ENCODE results near the gene OR2H1.
A peak's percentile ranks its signal among the peaks of the same experiment; 100 is the strongest.

OR2H1 gene

DNA sequence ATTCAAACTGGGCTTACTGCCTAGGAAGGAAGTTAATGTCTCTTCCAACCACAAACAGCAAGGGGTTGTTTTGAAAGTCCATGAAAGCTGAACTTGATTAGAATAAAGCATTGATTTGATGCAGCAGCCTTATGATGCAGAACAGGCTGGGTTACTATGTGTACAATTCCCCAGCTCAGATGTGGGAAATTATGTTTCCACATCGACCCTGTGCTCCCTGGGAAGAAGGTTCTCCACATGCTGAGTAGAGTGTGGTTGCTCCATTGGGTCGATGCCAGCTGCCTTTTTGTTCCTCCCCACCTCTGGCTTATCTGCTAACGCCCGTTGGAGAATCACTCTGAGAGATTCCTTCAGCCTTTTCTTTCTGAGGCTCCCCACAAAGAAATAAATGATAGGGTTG, 29.6 kb downstream of the OR2H1 start:
- FAIRE-seq = no peak

DNA sequence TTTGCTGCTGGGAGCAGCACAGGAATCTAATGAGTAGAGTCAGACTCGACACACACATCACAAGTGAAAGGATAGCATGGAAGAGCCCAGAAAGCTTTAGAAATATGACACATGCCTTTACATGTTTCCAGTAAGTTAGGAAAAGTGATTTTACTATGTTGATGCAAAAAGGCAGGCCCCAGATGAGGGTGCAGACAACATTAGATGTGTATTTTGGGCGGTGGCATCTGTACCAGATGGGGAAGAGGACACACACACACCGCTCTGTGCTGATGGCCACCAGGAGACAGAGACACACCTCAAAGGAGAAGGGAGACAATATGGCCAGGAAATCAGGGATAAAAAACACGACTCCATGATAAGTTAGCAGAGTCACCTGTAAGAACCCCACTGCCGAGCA, 30.2 kb downstream of the OR2H1 start:
- FAIRE-seq = no peak

DNA sequence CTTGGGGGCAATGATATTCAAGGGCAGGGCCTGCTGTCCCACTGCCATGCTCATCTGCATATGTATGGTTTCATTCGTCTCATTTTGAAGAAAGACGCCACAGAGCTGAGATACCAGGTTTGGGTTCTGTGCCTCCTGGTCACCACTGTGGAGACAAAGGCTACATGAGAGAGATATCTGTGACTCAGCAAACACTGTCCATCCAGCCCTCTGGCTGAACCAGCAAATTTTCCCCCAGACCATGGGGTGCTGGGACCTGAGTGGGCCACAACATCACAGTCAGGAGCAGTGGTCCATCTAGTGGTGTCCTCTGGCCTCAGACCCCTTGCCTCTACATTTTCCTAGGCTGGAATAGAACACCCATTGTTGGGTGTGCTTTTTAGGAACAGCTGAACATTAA, 30.7 kb downstream of the OR2H1 start, which contains the start of gene MAS1L:
TSS of gene MAS1L (minus strand) at position 297 of the 400 bp plus-strand sequence. CDS start at position 243, 54 bp downstream.
- FAIRE-seq = no peak

DNA sequence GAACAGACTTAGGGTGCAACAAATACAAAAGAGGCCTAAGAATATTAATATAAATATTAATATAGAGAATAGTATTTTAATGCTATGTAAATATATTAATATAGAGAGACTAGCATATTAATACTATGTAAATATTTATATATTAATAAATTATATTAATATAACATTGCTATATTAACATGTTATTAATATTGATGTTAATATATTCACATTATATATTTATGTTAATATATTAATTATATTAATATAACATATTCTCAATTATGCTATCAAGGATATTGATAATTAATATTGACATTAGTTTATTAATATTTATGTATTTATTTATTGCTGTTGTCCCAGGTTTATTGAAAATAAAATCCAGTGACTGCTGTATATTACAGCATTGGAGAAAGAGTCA, 31.9 kb downstream of the OR2H1 start:
- FAIRE-seq = peak; percentile 90

DNA sequence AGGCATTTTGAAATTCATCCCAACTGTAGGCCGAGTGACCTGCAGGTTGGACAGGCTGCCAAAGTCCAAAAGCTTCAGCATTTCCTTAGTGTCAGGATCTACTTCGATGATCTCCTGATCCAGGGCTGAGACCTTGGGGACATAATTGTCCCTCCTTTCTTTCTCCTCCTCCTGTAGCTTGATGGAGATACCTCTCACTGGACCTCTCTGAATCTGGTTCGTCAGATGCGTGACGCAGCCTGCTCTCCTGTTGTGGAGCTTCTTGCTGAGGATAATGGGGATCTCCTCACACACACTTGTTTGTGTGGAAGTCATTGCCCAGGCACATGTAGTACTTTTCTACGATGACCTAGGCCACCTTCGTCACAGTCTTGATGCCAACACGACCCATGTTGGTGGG, 32.3 kb downstream of the OR2H1 start:
- no peak for FAIRE-seq

DNA sequence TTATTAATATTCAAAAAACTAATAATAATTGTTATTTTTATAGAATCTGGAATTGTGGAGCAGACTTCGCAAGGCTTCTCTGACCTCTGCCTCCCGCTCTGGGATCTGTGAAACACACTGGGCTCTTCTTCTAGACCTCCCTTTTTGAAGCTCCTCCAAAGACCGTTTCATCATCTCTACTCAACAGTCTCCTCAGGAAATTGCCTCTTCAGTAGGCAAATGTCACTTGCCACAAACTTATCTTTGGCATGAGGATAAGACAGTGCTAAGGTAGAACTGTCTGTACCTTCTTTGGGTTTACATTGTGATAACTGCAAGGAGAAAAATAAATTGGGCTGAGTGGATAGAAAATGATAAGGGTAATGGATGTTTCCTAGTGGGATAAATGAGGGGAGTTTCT, 33.1 kb downstream of the OR2H1 start:
- FAIRE-seq = no peak

DNA sequence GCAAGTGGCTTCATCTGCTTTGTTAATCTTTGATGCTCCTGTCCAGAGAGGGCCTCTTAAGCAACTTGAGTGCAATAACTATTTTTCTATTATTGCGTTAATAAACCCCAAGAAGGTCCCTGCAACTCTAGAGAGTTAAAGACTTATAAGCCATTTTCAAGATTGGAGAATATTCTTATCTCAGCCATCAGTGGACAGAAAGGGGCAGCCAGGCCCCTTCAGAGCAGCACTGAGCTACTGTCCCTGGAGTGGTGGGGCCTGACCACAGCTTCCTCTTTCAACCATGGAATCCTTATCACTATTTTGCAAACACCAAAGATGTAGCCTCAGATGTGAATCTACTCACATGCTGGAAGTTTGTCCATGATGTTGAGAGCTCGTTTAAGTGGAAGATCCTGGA, 33.6 kb downstream of the OR2H1 start:
- no peak for FAIRE-seq

DNA sequence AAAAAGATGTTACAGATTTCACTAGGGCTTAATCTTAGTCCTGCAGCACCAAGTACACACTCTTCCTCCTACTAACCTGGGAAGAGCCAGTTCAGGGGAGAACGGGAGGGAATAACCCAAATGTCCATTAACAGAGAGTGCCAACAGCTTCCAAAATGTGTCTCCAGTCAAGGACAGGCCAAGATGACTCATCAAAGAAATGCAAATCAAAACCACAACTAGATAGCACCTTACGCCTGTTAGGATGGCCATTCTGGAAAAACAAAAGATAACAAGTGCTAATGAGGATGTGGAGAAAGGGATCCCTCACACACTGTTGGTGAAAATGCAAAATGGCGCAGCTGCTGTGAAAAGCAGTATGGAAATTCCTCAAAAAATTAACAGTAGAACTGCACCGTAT, 34.6 kb downstream of the OR2H1 start:
- no peak for FAIRE-seq

DNA sequence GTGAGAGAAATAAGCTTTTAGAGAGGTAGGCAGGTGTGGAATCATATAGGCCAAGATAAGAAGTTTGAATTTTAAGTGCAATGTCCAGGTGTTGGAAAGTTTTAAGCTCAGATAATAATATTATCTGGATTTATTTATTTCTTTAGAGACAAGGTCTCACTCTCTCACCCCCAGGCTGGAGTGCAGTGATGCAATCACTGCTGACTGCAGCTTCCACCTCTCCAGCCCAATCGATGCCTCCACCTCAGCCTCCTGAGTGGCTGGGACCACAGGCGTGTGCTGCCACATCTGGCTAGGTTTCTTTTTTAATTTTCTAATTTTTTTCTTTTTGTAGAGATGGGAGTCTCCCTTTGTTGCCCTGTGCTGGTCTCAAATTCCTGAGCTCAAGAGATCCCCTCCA, 36.3 kb downstream of the OR2H1 start:
- FAIRE-seq = no peak

DNA sequence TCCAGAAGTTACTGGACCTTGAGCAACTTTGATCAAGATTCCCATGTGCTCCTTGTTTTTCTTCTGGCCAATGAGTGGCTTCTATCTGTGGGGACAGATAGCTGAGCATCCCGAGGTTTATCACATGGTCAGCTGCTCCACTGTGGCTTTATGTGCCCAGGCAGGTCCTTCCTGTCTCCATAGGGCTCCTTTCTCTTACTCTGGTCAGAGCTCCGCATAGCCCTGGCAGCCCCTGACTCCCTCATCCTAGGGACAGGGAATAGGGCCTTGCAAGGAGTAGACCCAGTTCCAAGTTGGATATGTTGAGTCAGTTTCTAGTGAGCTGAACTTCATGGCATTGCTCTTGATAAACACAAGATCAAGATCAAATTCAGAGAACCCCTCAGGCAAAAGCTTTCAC, 37.2 kb downstream of the OR2H1 start:
- FAIRE-seq = no peak

DNA sequence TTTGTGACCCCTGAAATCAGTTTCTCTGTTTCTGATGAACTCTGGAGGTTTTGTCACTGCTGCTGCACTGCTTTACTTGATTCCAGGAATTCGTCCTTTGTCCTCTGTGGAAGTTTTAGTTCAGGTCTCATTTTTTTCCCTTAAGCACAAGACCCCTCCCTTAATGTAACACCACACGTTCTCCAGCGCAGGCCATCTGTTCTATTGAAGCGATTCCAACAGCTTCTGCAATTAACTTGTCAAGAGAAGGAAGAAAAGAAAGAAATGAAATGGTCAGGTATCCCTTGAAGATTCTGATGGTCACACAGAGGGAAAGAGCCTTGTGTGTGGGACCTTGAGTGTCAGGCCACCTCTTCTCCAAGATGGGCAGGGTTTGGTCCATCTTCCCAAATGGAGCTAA, 38.6 kb downstream of the OR2H1 start:
- FAIRE-seq = no peak

DNA sequence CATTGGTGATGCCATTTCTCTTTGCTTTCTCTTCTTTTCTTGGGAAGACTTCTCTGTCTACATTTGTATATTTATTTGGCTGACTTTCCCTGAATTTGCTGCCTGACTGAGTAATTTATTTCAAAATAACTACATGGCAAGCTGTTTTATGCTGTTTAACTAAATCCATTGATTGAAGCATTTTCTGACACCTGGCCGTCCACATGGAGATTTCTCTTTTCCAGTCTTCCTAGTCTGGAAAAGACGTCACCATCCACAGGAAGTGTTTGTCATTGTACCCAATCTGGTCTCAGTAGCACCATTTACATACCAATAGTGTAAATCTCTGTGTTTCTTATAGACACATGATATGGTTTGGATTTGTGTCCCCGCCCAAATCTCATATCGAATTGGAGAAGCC, 40.0 kb downstream of the OR2H1 start:
- FAIRE-seq = no peak

DNA sequence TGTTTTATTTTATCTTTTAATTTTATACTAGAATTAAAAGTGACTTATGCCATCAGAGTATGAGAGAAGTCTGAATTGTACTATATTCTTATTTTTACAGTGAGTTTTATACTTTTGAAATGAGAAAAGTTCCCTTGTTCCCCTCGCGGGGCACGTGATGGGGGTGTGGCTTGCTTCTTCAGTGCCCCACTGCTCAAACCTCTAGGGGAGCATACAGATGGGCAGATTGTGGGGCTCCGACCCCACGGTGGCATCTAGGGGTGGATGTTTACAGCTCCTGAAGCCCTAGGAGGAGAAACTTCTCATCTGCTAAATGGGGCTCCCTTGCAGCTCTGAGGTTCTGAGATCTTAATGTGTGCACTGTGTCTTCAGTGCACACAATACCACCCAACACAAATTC, 42.7 kb downstream of the OR2H1 start:
- no peak for FAIRE-seq

DNA sequence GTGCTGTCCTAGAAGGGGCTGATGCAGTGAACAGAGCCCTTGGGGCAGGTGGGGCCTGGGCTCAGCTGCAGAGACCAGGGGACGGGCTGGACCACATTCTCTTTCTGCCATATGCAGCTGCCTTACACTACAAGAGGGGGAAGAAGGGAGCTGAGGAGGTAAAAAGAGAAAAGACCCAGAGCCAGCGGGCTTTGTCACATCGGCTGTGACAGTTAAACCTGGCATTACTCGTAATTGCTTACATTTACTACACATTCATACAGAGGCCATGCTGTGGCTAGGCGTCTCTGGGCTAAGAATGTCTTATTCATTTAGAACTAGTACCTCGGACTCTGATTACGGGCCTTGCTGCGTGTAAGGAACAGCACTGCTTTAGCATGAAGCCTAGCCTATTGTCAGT, 43.6 kb downstream of the OR2H1 start:
- no peak for FAIRE-seq

DNA sequence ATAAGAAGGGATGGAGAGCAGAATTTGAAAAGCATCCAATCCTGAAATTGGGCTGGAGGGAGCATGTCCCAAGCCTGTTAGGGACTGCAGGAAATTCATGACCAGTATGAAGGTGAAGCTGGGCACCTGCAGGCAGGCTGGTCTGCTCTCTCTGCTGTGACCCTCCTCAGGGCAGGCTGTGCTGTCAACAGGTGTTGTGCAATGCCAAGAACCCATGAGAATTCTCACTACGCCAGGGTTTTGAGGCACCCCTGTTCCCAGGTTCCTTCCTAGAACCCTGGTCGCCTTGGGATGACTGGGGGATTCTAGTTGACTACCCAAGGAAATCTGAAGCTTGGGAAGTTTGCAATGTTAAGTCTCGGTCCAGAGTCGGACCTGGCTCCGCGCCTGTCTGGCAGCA, 44.2 kb downstream of the OR2H1 start:
- no peak for FAIRE-seq

DNA sequence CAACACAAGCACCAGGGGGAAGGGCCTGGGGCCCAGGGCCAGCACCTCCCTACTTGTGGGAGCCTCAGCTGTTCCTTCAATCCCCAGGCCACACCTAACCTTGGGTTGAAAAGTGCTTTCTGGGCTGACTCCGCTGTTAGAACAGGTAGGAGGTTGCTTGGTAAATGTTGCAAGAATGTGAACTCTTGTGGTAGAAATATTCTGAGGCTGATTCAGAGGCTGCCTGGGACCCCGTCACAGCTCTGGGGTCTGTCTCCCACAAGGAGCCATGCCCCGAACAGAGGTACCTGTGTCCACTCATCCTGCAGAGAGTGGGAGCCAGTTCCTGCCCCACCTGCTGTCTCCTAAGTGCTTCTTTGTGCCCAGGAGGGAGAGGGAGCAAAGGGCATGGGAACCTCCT, 45.2 kb downstream of the OR2H1 start:
- FAIRE-seq = no peak

DNA sequence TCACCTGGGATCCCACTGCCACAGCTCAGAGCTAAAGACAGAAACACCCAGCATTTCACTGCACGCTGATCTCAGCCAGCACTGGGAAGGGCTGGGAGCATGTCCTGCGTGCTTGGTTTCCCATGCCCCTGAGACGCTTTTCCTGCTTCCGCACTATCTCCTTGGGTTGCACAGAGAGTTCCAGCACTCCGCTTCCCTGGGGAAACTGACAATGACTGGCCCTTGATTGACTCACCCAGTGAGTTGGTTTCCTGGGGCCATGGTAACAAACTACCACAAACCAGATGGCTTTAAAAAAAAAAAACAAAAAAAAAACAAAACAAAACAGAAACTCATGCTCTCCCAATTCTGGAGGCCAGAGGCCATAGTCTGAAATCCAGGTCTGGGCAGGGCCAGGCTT, 45.6 kb downstream of the OR2H1 start:
- no peak for FAIRE-seq

DNA sequence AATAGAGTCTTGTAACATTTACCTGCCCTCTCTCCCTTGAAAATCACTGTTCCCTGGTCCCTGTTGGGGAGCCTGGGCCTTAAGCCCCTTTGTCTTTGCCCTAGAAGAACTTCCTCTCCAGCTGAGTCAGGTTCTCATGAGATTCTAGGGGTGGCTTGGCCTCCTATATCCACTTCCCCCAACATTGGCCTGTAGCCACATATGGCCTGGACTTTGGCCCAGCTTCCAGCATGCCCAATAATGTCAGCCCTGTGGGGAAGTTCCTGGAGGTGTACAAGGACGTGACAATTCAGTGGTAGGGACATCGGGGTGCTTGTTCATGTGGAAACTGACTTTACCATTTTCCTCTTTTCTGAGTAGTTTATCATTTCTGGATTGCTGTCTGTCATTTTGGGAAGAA, 48.0 kb downstream of the OR2H1 start:
- no peak for FAIRE-seq

DNA sequence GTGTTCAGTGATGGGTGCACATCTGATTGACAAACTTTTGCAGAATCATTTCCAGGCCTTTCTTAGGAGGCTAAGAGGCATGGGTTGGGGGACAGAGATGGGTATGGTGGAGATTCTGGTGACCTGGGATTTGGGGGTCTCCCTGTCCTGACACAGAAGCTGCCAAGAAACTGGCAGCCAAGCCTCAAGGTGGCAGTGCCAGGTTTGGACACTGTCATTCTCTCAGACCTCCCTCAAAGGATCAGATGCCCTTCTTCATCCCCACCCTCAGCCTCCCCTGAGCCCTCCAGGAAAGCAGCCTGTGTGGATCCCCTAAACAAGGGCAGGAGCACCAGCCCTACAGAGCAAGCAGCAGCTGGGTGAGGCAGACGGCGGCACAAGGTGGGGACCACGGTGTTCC, 48.9 kb downstream of the OR2H1 start:
- no peak for FAIRE-seq

DNA sequence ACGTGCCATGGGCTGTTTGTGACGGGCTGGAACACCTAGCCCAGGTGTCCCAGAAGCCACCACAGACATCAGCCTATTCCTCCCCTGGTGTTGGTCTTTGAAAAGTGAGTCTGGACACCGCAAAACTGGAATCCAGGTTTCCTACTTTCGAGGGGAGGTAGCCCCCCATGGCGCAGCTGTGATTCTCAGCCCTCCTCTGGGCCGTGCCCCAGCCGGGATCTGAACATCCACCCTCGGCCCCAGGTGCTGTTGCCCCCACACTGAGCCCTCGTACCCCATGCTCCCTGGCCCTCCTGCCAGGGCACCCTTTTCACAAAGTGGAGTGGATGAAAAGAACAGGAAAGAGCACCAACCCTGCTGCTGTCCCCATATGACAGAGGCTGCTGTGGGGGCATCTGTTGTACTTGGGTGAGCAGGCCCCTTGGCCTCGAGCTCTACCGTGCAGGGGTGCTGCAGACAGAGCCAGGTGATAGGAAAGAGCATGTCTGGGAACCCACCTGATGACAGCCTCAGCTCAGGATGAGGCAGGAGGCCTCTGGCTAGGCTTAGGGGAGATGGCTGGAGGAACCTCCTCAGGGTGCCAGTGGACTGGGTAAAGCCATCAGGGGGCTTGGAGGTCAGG, 49.6 kb downstream of the OR2H1 start:
- FAIRE-seq = no peak

DNA sequence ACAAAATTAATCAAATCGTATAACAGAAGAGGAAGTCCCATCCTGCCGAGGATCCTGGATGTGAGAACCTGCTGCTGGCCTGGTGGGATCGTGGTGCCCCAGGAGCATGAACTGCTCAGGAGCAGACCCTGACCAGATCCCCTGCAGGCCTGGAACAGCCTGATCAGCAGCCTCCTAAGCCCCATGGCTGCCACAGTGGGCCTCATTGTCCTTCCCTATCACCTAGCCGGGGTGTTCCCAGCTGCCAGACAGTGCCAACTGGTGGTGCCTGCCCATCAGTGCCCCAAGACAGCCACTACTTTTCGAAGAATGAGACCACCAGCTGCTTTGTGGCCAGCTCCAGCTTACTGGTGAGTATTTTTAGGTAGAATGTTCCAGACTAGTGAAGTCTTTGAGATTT, 50.4 kb downstream of the OR2H1 start:
- FAIRE-seq = no peak

DNA sequence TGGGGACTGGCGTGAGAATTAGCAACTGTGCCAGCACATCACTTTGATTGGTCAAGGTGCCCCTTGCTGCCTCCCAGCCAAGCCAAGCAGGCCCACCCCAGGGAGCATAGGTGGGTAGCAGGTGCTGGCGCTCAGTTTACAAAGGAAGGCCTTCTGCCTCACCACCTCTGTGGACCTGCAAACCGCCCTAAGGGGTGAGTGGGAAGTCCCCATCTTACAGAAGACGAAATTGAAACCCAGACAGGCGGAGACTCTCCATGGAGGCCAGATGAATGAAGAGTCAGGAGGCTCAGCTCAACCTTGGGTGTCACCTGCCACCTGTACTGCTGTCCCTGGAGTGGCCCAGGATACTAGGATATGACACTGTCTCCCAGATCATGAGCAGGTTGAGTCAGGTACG, 52.3 kb downstream of the OR2H1 start:
- no peak for FAIRE-seq

DNA sequence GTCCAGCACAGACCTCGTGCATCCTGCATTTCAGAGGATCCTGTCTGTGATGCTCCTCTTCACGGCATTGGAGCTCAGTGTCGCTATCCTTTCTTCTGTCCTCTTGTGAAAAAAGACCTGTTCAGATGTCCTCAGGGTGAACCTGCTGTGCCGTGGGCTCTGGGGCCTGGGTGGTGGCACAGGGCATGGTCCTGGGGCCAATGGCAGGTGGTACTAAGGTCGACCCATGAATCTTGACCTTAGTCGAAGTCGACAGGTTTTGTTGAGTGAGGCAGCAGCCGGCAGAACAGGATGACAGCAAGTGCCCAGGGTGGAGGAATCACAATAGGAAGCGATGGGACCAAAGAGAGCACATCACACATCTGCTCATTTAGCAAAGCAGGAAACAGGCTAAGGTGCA, 52.8 kb downstream of the OR2H1 start:
- no peak for FAIRE-seq

DNA sequence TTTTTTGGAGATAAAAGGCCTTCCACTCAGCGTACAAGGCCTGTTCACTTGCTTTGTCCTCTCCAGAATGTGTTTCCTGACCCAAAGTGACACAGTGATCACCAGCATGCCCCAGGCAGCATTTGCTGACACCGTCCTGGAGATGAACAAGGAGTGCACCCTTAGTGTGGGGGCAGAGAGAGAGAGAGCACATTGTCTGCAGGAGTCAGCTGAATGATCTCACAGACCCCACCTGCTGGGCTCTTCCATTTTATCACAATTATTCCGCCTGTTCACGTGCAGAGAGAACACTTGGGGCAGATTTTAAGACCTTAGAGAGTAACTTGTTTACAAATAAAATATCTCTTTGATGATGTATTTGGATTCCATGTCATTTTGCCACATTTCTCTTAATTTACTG, 53.2 kb downstream of the OR2H1 start:
- FAIRE-seq = no peak

DNA sequence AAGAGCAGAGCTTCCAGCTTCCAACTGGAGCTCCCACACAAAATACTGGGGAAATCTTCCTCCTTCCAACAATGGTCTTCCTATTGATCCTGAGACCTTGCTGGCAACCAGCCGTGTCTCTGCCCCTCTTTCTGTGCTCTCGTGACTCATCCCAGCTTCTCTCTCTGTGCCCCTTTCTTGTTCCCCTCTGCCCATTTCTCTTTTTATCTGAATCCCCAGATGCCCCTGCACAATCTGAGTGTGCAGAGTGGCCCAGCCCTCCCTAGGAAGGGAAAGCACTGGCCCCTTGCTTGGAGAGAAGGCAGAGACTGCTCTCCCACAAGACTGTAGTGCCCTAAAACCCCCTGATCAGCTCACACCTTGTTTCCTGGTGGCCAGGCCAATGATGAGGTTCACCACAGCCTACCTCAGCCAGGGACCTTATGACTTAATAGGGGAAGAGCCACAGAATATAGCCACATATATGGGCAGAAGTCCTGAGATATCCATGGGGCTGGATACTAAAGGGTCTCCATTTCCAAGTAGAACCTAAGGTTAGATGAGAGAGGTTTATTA, 53.9 kb downstream of the OR2H1 start:
- no peak for FAIRE-seq
